PFSK-1 (cell line): ENCODE results near the gene IPCEF1.

Experiments used
- FOXP2 ChIP-seq: optimal IDR thresholded peaks from 2 replicates; pipeline ENCODE3; 2011; ENCODE audit warnings: borderline replicate concordance, control low read depth, inconsistent platforms; ENCODE audit not compliant: insufficient read depth; ENCODE audit errors: extremely low read length, extremely low read depth
- POLR2AphosphoS5 ChIP-seq: IDR thresholded peaks from 2 replicates; pipeline ENCODE4 v1.6.1; 2012; ENCODE audit warnings: low read depth, mild to moderate bottlenecking, control low read depth, low read length, moderate library complexity
- SIN3A ChIP-seq: IDR thresholded peaks from 2 replicates; pipeline ENCODE4 v1.6.1; 2012; ENCODE audit warnings: mild to moderate bottlenecking, low read length, moderate library complexity, borderline replicate concordance; ENCODE audit not compliant: insufficient read depth
- TAF1 ChIP-seq: IDR thresholded peaks from 2 replicates; pipeline ENCODE4 v1.6.1; 2012; ENCODE audit warnings: low read length, control low read depth, borderline replicate concordance; ENCODE audit not compliant: insufficient read depth
- TF ChIP-seq, protein P1 (sequence below), 2 experiments: IDR thresholded peaks; 2 replicates each; pipeline versions ENCODE4 v1.6.1 to v1.8.0; 2011 to 2012; ENCODE audit warnings: low read depth in 2 of 2, low read length in 2 of 2, control low read depth in 1 of 2, inconsistent platforms in 1 of 2, mild to moderate bottlenecking in 1 of 2, moderate library complexity in 1 of 2; ENCODE audit not compliant: insufficient read depth in 1 of 2

The IPCEF1 gene

GRCh38 chr6:154123155-154123956 lies 233.2 kb downstream of the IPCEF1 start:
- TF ChIP-seq POLR2AphosphoS5 (no peak), TAF1 (no peak), SIN3A (no peak), FOXP2 (no peak)
- TF ChIP-seq, protein P1, sequence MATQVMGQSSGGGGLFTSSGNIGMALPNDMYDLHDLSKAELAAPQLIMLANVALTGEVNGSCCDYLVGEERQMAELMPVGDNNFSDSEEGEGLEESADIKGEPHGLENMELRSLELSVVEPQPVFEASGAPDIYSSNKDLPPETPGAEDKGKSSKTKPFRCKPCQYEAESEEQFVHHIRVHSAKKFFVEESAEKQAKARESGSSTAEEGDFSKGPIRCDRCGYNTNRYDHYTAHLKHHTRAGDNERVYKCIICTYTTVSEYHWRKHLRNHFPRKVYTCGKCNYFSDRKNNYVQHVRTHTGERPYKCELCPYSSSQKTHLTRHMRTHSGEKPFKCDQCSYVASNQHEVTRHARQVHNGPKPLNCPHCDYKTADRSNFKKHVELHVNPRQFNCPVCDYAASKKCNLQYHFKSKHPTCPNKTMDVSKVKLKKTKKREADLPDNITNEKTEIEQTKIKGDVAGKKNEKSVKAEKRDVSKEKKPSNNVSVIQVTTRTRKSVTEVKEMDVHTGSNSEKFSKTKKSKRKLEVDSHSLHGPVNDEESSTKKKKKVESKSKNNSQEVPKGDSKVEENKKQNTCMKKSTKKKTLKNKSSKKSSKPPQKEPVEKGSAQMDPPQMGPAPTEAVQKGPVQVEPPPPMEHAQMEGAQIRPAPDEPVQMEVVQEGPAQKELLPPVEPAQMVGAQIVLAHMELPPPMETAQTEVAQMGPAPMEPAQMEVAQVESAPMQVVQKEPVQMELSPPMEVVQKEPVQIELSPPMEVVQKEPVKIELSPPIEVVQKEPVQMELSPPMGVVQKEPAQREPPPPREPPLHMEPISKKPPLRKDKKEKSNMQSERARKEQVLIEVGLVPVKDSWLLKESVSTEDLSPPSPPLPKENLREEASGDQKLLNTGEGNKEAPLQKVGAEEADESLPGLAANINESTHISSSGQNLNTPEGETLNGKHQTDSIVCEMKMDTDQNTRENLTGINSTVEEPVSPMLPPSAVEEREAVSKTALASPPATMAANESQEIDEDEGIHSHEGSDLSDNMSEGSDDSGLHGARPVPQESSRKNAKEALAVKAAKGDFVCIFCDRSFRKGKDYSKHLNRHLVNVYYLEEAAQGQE (IDR thresholded peaks at IDR 0.05; ENCODE audit: insufficient read depth in 1 of 2, low read depth in 2 of 2, low read length in 2 of 2) = no peak

- TF ChIP-seq POLR2AphosphoS5 (no peak), FOXP2 (no peak), SIN3A (no peak), TAF1 (no peak)
- TF ChIP-seq, protein P1 (IDR thresholded peaks at IDR 0.05; ENCODE audit: insufficient read depth in 1 of 2, low read depth in 2 of 2, low read length in 2 of 2) = no peak
These were observed 234.2 kb downstream of the IPCEF1 start for GRCh38 chr6:154122195-154122925.

GRCh38 chr6:154117485-154117884 lies 239.1 kb downstream of the IPCEF1 start:
- TF ChIP-seq SIN3A (no peak), FOXP2 (no peak), POLR2AphosphoS5 (no peak), TAF1 (no peak)
- TF ChIP-seq, protein P1 (IDR thresholded peaks at IDR 0.05; ENCODE audit: insufficient read depth in 1 of 2, low read depth in 2 of 2, low read length in 2 of 2) = no peak

- TF ChIP-seq, protein P1 (IDR thresholded peaks at IDR 0.05; ENCODE audit: insufficient read depth in 1 of 2, low read depth in 2 of 2, low read length in 2 of 2) = no peak
- TF ChIP-seq TAF1 (no peak), POLR2AphosphoS5 (no peak)
These were observed 243.2 kb downstream of the IPCEF1 start for GRCh38 chr6:154113392-154113791.
